Raji (cell line): ENCODE data around the gene HAS3.

Source experiments
- POLR2A ChIP-seq: IDR thresholded peaks from 2 replicates; pipeline ENCODE4 v1.6.1; 2011; ENCODE audit warnings: low read depth, low read length, control low read depth; ENCODE audit not compliant: insufficient read depth

HAS3 gene

GRCh38 chr16:69105501-69106361 is at the start of gene HAS3:
Gene HAS3, plus strand, starts transcription at chr16:69105653. Its CDS starts 3,743 bp downstream, at chr16:69109396.
- TF ChIP-seq POLR2A = no peak

- no peak for TF ChIP-seq POLR2A
Observed at GRCh38 chr16:69055980-69056379, 49.5 kb upstream of the HAS3 start.

DNA sequence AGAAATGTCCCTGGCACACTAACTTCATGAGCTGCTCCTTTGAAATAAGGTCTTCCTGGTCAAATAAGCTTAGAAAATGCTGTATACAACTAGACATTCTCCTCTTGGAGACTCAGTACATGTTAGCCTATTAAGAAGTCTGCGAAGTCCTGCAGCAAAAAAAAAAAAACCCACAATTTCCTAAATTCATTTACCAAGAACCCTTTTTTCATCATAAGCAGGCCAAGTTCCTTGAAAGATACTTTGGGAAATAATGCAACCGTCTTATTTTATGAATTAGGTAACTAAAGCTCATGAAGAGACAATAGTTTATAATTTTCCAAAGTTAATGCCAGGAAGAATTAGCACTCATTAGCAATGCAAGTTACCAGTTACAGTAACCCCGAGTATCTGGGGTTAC is 49.0 kb upstream of the HAS3 start:
- TF ChIP-seq POLR2A = no peak

GRCh38 chr16:69057400-69058378 is 47.8 kb upstream of the HAS3 start:
- TF ChIP-seq POLR2A = no peak

- TF ChIP-seq POLR2A = no peak
Observed at GRCh38 chr16:69064124-69064763, 41.2 kb upstream of the HAS3 start.

DNA sequence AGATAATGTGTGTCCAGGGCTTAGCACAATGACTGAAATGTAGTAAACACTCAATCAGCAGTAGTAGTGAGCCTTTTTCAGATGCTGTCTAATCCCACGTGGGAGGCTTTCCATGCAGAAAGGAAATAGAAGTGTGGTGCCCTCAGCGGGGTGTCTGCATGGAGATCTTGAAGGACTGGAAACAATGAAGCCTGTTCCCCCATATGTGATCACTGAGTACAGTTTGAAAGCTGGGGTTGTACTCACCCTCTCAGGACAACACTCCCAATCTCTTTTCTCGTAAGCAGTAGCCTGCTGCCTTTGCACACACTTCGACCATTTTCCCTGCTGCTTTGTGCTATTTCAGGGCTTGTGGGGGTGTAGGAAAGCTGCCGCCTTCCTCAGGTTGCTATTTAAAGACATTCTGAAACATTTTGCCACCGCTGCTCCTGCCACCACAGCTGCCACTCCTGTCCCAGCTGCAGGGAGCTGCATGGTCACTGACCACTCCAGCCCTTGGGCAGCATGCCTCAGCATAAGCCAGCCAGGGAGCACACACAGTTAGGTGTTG is 40.6 kb upstream of the HAS3 start:
- no peak for TF ChIP-seq POLR2A

GRCh38 chr16:69069504-69069903 is 35.9 kb upstream of the HAS3 start:
- TF ChIP-seq POLR2A = no peak

DNA sequence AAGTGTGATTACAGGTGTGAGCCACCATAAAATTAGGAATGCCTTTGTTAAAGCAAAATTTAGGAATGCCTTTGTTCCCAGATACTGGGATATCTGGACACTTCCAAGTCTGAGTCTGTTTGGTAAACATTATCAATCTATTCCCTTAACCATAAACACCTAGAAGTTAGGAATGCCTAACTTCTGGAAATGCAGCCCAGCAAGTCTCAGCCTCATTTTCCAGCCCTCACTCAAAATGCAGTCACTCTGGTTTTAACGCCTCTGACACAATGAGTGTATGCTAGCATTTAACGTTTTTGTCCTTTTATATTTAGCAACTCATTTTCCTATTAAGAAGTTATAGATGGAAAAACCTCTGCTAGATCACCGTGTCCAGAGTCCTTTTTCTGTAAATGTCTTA is 34.4 kb upstream of the HAS3 start:
- TF ChIP-seq POLR2A = no peak

GRCh38 chr16:69072640-69072974 is 32.8 kb upstream of the HAS3 start:
- no peak for TF ChIP-seq POLR2A

DNA sequence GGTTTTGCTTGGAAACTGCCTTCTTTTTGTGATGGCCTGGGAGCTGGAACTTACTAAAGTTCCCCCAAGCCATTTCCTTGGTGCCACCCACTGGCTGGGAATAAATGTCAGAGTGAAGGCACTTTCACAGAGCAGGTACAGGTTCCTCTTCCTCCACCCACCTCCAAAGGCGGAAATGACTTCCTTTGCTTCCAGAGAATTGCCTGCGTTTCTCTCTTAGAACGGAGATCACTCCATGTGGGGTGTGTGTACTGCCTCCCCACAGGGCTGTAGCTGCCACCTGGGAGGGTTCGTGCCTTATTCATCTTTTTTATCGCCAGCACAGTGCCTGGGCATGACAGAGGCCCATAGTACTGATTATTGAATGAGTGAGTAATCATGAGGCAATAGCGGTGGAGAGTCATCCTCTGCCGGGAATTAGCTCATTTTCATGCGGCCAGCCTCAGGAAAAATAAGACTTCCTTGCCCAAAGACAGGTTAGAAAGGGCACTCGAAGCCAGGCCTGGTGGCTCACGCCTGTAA is 32.2 kb upstream of the HAS3 start:
- TF ChIP-seq POLR2A = no peak

DNA sequence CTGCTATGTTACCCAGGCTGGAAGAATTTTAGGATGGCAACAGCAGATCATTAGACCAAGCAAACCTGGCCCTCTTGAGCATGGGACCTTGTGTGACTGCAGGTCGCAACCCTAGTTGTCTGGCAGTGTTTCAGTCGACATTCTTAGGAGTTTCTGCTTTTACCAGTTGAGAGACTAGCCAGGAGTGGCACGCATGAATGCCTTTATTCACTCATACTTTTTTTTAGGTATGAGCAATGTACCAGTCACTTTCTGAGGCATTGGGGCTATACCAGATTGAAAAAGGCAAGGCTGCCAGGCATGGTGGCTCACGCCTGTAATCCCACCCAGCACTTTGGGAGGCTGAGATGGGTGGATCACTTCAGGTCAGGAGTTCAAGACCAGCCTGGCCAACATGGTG is 28.2 kb upstream of the HAS3 start:
- no peak for TF ChIP-seq POLR2A

- TF ChIP-seq POLR2A = no peak
Observed at GRCh38 chr16:69078073-69078472, 27.4 kb upstream of the HAS3 start.

GRCh38 chr16:69079697-69080096 is 25.8 kb upstream of the HAS3 start:
- no peak for TF ChIP-seq POLR2A

- TF ChIP-seq POLR2A = no peak
Observed at GRCh38 chr16:69083306-69083941, 22.0 kb upstream of the HAS3 start.
